Measurements from ENCODE around the gene PLCH2.
A peak's percentile ranks its signal among the peaks of the same experiment; 100 is the strongest.

PLCH2 gene

GRCh38 chr1:2528966-2529783, 53.1 kb downstream of the PLCH2 start:
- peak; percentile 56 for DNase-seq (ENCODE audit: low spot score)

- no peak for DNase-seq (ENCODE audit: low spot score)
Observed at GRCh38 chr1:2529784-2530512, 53.9 kb downstream of the PLCH2 start, which contains the start of gene HES5. HES5 (minus strand) TSS chr1:2530263; CDS start chr1:2530164, 99 bp downstream.

- no peak for DNase-seq (ENCODE audit: low spot score)
Observed at GRCh38 chr1:2530513-2531361, 54.6 kb downstream of the PLCH2 start.

- DNase-seq (ENCODE audit: low spot score): no peak
Observed at GRCh38 chr1:2532485-2533160, 56.5 kb downstream of the PLCH2 start.

GRCh38 chr1:2533365-2533764, 57.3 kb downstream of the PLCH2 start:
- no peak for DNase-seq (ENCODE audit: low spot score)

GRCh38 chr1:2534315-2534686, 58.2 kb downstream of the PLCH2 start:
- no peak for DNase-seq (ENCODE audit: low spot score)

GRCh38 chr1:2534687-2535441, 58.8 kb downstream of the PLCH2 start:
- no peak for DNase-seq (ENCODE audit: low spot score)

GRCh38 chr1:2535455-2535854, 59.4 kb downstream of the PLCH2 start:
- no peak for DNase-seq (ENCODE audit: low spot score)

GRCh38 chr1:2535981-2536380, 59.9 kb downstream of the PLCH2 start:
- no peak for DNase-seq (ENCODE audit: low spot score)

GRCh38 chr1:2537784-2538115, 61.7 kb downstream of the PLCH2 start:
- no peak for DNase-seq (ENCODE audit: low spot score)

GRCh38 chr1:2538376-2538775, 62.3 kb downstream of the PLCH2 start:
- DNase-seq (ENCODE audit: low spot score): no peak

GRCh38 chr1:2538872-2539271, 62.8 kb downstream of the PLCH2 start:
- DNase-seq (ENCODE audit: low spot score): no peak

GRCh38 chr1:2539312-2539907, 63.3 kb downstream of the PLCH2 start:
- peak; percentile 32 for DNase-seq (ENCODE audit: low spot score)

GRCh38 chr1:2540816-2541492, 64.9 kb downstream of the PLCH2 start:
- DNase-seq (ENCODE audit: low spot score): no peak

GRCh38 chr1:2541619-2542245, 65.6 kb downstream of the PLCH2 start:
- DNase-seq (ENCODE audit: low spot score): no peak

GRCh38 chr1:2542246-2542915, 66.3 kb downstream of the PLCH2 start:
- DNase-seq (ENCODE audit: low spot score): no peak

- peak; percentile 23 for DNase-seq (ENCODE audit: low spot score)
Observed at GRCh38 chr1:2543543-2544092, 67.5 kb downstream of the PLCH2 start.

GRCh38 chr1:2544093-2544874, 68.2 kb downstream of the PLCH2 start:
- no peak for DNase-seq (ENCODE audit: low spot score)
